HG02870 (cell line): ENCODE measurements around the gene ACSM5.
"Not testable (repeated sequence)": the region's sequence is repeated elsewhere in the genome, so short reads cannot be mapped to it uniquely, and the experiment has no call there.

Experiments
- ATAC-seq: cut with Tn5 transposase; IDR thresholded peaks from one replicate; pipeline ENCODE4 v1.9.1; 2021; ENCODE audit warnings: mild to moderate bottlenecking, moderate library complexity; ENCODE audit not compliant: unreplicated experiment

The ACSM5 gene

DNA sequence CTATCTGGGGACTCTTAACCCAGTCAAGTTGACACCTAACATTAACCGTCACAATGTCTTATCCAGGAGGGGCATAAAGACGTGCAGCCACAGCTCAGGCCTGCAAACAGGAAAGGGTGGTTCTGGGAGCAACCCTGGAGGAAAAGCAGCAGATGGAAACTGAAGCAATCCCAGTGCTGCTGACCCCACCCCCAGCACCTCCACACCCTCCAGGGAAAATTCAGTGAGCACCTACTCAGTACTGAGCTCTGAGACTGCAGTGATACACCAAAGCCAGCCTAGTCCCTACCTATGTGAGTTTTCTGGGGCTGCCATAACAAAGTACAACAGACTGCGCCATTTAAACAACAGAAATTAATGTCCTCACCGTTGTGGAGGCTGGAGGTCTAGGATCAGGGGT is 32.5 kb downstream of the ACSM5 start:
- ATAC-seq, result not testable (repeated sequence)

DNA sequence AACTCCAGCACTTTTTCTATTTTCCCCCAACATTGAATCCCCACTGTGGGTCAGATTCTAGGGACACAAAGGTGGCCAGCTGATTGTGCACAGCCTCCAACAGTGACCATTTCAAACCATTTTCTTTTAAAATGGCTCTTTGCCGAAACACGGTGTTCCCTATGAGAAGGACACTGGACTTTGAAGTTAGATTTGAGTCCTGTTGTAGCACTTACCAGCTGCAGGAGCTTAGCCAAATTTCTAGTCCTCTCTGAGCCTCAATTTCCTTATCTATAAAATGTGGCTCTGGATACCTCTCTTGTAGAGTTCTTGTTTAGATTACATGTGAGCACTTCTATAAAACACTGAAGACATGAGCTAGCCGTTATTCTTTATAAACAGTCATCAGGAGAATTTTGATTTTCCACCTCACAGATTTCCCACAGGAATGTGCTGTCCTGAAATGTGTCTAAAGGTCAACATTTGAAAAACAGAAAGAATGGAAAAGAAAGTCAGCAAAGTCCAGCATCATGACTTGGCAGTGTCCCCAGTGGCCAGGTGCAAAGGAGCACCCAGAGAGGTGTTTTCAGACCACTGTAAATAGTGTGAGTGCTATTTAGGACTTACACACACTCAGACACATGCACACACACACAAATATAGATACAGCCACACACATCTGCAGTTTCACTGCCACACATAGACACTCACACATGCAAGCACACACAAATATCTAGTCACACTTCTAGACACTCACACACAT is 37.5 kb downstream of the ACSM5 start:
- ATAC-seq, result not testable (repeated sequence)

DNA sequence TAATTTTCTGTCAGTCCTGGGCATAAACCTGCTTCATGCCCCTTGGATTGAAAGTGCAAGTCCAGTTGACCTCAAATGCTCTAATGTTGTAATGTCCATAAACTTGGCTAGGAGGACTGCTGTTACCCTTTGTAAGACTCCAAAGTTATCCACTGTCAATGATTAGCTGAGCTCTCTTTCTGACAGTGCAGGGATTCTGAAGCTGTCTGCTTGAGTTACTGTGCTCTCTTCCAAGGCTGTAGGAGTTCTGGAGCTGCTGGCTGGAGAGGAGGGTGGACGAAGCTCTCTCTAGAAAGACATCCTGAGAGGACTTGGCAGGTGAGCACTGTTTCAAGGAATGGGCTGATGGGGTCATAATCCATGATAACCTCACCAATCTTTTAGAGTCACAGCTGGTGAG is 42.0 kb downstream of the ACSM5 start, which contains the start of gene ACSM2A:
TSS of gene ACSM2A (plus strand) at position 158 of the 400 bp plus-strand sequence. CDS start 8,594 bp downstream, outside the sequence.
- not testable (repeated sequence) for ATAC-seq

DNA sequence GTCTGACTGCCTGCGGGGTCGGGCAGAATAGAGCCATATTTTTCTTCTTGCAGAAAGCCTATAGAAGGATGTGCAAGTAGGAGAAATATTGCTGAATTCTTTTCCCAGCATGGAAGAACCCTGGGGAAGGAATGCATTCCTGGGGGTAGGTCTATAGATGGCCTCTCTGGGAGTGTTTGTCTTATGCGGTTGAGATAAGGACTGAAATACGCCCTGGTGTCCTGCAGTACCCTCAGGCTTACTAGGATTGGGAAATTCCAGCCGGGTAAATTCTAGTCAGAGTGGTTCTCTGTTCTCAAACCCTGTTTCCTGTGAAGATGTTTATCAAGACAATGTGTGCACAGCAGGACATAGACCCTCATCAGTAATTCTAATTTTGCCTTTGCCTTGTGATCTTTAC is 44.3 kb downstream of the ACSM5 start:
- not testable (repeated sequence) for ATAC-seq

DNA sequence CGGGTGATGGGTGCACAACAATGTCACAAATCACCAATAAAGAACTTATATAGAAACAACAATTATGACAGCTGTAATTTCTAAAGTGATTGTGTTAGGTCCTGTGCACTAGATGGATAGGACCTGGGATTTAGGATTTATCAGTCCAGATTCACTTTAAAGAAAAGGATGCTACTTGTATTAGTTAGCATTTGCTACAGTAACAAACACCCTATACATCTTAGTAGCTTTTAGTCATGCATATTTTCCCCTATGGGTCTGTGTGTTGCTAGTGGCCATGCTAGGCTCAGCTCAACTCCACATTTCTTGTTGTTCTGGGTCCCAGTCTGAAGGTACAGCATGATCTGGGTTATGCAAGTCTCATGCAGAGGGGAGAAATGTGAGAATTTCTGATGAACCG is 49.9 kb downstream of the ACSM5 start:
- ATAC-seq, result not testable (repeated sequence)

DNA sequence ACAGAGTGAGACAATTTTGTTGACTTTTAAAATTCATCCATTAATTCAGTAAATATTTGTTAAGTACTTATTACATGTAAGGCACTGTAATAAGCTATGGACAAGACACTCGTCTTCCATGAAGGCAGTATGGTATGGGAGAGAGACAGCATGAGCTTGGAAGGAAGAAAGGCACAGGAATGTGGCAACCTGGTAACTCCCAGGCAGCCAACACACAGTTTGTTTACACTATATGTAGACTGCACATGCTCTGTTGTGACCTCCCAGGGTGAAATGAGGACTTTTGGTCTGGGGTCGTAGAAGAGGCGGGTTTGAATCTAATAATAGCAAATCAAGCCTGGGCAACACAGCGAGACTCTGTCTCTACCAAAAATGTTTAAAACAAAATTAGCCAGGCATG is 51.0 kb downstream of the ACSM5 start:
- not testable (repeated sequence) for ATAC-seq

DNA sequence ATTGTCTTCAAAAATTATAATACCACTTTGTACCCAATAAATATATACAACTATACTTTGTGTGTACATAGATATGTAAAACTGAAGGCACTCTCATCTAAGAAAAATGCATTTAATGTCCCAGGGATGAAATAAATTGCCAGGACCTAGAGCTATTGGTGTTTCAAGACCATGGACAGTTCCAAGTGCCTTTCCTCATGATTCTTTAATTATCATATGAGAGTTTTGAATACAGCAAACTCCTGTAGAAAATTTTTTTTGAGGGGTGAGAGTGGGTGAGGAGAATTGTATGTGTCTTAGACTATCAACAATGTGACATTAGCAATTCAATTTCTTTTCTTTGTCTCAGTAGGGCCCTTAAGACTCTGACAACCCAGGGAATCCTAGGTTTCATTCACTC is 59.6 kb downstream of the ACSM5 start:
- not testable (repeated sequence) for ATAC-seq

DNA sequence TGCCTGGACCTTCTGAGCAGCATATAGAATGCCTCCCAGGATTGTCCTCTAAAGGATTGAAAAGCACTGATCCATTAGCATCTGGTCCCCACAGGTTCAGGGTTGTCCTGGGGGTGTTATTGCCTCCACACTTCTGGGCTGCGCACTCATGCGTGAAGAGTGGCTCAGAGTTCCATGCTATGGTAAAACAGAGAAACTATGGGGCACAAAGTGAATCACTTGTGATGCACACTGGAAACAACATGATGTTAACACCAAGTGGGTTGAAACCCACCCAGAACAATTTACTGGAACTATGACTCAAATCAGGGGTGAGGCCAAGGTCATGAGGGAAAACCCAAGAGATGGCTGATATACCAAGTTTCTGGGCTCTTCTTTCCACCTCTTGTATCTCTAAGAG is 60.6 kb downstream of the ACSM5 start:
- not testable (repeated sequence) for ATAC-seq

DNA sequence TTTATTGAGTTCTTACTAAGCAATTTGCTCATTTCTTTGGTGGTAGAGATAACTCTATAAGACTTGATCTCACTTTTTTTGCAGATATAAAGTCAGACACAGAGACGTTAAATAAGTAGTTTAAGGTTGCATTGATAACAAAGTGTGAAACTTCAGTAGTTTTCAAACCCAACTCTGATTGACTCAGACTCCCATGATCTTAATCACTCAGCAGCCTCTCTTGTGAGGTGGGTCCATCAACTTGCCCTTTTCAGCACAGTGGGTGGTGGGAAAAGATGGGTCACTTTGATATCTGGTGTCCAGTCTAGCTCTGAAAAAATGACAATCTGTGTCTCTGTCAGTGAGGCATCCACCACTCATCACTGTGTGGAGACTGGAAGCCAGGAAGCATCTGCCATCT is 61.4 kb downstream of the ACSM5 start:
- ATAC-seq, result not testable (repeated sequence)

DNA sequence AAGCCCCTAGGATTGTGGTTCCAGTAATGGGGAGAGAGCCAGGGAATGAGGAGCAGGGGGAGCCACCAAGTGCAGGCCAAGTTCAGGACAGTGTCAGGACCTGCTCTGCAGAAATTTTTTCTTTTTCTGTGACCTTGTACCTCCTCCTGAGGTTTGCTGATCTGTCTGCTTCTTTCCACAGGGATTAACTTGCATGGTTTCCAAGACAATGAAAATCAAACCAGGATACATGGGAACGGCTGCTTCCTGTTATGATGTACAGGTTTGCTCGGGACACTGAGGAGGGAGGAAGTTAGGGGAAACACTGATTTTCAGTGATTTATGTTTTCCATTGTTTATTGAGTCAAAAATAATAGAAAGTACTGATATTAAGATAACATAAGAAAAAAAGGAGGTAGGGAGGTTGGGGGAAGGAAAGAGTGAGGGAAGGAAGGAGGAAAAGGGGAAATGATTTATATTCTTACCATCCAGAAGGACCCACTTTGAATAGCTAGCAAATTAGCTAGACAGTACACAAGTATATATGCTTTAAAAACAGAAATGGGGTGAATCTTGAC is 67.9 kb downstream of the ACSM5 start:
- not testable (repeated sequence) for ATAC-seq

DNA sequence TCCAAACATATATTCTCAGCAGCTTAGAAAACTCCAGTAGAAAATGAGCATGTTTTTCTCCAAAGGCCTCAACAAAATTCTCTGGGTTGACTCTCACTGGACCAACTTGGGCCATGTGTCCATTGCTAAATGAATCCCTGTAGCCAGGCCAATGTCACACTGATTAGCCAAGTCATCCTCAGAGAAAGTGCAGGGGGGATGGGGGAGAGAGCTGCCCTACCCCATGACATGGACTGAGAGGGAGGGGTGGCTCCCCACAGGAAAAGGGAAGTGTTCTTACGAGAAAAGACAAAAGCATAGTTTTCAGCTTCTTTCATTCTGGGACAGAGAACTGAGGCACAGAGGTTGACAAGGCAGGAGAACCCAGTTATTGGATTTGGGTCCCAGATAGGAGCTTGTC is 74.7 kb downstream of the ACSM5 start:
- not testable (repeated sequence) for ATAC-seq

DNA sequence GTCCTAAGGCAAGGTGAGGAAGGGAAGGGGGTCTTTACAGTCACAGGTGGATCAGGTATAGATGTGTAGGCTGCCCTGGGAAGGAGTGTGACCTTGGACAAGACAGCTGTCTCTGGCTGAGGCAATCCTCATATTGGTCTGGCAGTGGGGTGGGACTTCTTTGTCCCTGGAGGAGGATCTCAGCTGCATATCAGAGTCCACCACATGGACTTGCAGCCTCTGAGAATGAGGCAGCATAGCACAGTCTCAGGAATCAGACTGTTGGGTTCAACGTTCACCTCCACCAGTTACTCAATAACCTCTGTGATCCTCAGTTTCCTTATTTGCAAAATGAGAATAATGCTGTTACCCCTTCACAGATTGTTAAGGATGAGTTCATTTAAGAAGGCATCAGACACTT is 75.4 kb downstream of the ACSM5 start:
- no peak for ATAC-seq

DNA sequence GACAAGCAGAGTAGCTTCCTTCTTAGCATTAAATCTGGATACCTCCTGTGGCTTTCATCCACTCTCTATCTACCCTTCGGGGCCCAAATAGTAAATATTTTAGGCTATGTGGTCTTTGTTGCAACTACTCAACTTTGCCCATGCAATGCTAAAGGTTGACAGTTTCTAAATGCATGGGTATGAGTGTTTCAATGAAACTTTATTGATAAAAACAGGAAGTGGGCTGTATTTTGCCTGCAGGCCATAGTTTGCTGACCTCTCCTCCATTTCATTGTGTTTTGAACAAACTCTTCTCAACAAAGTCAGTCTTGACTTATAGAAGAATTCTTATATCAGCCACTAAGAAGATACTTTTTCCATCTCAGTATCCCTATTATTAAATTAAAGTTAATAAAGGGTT is 76.1 kb downstream of the ACSM5 start:
- no peak for ATAC-seq
